NCI-H510A (cell line): ENCODE results near the gene COMMD7.

Experiments used
- DNase-seq: peaks from one replicate; lab custom pipeline; 2025; lab: John Stamatoyannopoulos, UW

The COMMD7 gene

GRCh38 chr20:32743237-32744112 lies at the start of gene COMMD7:
Gene COMMD7 (minus strand): TSS chr20:32743467. CDS start chr20:32743391, 76 bp downstream.
- DNase-seq: peak; percentile 81

DNA sequence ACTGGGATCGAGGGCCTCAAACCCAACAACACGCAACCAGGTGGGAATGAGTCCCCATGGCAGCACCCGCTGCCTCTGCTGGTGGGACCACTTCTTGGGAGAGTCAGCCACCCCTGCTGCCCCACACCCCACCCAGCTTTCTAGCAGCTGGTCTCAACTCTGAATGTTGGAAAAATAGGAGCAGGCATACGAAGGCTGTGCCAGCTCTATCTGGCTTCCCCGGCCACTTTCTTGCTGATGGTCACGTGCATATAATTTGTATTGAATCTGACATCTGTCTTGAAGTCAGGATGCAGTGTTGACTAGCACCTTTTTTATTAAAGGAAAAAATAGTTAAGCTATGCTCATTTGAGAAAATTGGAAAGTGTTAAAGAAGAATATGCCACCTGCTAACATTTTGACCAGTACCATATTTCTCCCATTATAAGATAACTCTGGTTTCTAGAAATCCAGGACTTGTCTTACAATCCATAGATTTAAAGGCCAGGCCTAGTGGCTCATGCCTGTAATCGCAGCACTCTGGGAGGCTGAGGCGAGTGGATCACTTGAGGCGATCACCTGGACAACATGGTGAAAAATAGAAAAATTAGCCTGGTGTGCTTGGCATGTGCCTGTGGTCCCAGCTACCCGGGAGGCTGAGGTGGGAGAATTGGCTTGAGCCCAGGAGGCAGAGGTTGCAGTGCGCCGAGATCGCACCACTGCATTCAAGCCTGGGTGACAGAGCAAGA lies 49.6 kb upstream of the COMMD7 start:
- no peak for DNase-seq

GRCh38 chr20:32792316-32792715 lies 49.0 kb upstream of the COMMD7 start:
- no peak for DNase-seq

- no peak for DNase-seq
Observed at GRCh38 chr20:32790751-32791057, 47.4 kb upstream of the COMMD7 start.

GRCh38 chr20:32789896-32790750 lies 46.9 kb upstream of the COMMD7 start:
- peak; percentile 15 for DNase-seq

DNA sequence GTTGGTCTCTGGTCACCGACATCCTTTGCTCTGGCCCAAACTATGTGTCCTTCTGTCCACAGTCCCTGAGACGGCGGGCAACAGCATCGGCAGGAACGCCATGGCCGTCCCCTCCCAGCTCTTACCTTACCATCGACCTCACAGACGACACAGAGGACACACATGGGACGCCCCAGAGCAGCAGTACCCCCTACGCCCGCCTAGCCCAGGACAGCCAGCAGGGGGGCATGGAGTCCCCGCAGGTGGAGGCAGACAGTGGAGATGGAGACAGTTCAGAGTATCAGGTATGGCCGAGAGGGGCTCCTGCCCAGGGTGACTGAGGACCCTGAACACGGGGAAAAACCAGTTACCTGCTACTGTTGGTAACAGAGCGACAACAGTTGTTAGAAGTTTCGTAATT lies 43.9 kb upstream of the COMMD7 start:
- DNase-seq: no peak

- no peak for DNase-seq
Observed at GRCh38 chr20:32786059-32786760, 42.9 kb upstream of the COMMD7 start.

DNA sequence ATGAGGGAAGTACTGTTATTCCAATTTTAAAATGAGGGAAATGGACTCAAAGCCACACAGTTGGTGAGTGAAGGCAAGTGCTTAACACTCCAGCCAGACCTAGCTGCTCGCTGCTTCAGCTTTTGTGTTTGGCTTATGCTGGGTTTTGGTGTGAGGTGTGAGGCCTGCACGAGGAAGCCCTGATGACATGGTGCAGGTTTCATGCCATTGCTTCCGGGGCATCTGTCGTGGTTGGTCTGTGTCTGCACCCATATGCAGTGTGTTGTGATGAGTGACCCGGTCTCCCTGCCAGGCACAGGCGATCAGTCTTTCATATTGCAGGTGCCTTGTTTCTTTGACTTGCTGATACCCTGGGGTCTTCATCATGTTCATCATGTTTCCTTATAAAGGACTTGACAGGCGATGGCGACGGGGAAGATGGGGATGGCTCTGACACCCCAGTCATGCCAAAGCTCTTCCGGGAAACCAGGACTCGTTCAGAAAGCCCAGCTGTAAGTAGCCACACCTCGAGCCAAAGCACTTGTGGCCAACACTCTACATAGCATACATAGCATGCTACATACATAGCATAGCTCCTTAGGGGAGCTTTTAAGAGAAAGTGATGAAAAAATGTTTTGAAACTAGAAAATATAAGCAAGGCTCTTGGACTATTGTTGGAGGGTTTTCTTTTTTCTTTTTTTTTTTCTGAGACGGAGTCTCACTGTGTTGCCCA lies 41.3 kb upstream of the COMMD7 start:
- no peak for DNase-seq

- DNase-seq: no peak
Observed at GRCh38 chr20:32780749-32781655, 37.7 kb upstream of the COMMD7 start.

DNA sequence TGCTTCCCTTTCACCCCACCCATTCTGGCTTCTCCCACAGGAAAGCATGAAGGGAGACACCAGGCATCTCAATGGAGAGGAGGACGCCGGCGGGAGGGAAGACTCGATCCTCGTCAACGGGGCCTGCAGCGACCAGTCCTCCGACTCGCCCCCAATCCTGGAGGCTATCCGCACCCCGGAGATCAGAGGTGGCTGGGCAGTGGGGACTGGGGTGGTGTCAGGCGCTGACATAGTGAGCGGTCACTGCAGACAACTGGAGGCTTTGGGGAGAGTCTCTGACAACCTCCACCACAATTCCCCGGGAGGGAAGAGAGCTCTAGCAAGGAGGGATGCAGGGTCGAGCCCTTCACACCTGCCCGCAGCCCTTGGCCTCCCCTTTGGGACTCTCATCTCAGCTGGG lies 37.0 kb upstream of the COMMD7 start:
- DNase-seq: no peak

- DNase-seq: no peak
Observed at GRCh38 chr20:32779500-32780211, 36.4 kb upstream of the COMMD7 start.

DNA sequence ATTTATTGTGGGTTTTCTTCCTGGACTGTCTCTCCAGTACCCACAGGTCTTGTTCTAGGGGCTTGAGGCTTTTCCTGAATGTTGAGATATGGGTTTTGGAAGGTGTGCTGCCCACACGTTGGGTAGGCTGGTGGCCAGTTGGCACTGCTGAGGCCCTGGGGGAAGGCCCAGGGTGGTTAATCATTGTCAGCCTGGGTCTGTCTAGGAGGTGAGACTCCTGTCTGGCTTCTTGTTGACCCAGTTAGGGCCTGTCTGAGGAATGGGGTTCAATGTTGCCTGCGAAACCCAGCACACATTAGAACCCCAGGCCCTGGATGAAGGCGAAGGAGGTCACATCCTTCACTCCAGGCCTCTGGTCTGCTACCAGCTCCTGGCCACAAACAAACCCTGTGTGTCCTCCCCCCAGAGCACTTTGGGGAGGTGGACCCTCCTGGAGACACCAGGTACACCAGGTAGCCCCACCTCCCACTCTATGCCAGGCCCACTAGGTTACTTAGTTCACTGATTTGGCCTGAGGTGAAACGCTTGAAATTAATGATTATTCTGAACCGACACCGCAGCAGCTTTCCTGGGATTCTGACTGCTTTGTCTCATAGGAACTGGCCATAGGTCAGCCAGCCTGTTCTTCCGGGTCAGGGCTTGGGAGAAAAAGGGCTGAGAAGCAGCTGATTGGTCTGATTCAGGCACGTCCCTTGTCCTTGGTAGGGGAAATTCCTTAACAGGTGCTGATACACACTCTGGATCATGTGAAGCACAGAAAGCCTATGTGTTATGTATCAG lies 34.1 kb upstream of the COMMD7 start:
- no peak for DNase-seq

DNA sequence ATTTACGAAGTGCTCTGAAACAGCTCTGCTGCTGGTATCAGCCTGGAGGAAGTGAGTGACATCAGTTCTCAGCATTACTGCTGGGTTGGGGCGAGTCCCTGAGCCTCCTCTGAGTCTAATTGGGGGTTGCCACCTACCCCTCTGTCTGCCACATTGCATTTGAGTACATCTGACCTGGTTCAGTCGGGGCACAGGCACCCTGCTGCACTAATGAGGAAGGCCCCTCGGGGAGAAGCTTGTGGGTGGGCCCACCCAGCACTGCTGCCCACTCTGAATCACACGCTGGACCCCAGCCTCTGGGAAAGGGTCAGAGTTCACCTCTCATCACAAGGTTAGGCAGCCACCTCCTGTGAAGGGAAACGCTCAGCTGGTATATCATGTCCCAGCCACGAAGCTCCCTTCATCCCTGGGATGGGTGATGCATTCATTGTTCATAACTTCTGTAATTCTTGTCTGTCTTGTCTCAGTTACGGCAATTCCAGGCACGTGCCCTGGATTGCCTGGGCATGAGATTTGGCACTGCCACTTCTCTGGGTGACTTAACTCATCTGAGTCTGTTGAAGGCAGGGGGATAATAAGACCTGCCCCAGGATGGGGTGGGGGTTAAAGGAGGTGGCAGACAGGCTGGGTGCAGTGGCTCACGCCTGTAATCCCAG lies 32.2 kb upstream of the COMMD7 start:
- DNase-seq: no peak

DNA sequence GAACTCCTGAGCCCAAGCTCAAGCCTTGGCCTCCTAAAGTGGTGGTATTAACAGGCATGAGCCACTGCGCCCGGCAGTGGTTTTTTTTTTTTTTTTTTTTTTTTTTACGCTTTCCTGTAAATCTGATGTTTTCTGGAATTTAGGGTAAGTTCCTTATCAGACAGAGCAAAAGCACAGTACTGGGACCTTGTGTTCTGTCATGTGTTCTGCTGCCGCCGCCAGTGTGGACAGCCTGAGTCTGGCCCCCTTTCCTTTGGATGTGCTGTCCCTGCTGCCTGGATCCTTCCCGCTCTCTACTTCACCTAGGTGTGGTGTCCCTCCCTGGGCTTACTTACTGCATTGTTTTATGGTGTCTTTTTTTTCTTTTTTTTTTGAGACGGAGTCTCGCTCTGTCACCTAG lies 30.6 kb upstream of the COMMD7 start:
- no peak for DNase-seq

DNA sequence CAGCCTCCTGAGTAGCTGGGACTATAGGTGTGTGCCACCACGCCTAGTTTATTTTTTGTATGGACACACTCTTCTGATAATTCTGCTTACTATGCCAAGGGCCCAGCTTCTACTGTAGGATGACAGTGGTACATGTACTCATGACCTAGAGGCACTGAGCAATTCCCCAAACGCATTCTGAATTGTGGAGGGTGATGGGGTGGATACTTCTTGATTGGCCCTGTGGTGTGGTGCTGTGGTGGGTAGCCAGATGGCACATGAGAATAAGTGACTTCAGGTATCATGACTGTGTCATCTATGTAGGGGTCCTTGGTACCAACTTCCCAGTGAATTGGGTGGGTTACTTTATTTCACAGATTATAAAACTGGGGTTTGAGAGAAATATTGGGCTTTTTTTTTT lies 30.0 kb upstream of the COMMD7 start:
- no peak for DNase-seq

DNA sequence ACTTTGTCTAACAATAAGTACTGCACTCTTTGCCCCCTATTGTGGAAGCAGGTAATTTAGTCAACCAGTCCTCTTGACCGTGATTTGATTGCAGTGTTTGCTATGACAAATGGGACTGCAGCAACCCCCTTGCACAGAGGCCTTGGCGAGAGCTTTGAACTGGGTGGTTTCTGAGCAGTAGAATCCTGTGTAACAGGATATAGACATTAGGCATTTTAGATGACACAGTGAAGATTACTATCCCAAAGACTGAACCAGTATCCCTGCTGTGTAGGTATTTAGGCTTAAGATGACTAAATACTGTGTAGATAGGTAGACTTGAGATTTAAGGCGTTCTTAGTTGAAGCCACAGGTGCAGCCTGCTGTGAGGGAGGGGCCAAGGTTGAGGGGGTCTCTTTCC lies 28.8 kb upstream of the COMMD7 start:
- no peak for DNase-seq

DNA sequence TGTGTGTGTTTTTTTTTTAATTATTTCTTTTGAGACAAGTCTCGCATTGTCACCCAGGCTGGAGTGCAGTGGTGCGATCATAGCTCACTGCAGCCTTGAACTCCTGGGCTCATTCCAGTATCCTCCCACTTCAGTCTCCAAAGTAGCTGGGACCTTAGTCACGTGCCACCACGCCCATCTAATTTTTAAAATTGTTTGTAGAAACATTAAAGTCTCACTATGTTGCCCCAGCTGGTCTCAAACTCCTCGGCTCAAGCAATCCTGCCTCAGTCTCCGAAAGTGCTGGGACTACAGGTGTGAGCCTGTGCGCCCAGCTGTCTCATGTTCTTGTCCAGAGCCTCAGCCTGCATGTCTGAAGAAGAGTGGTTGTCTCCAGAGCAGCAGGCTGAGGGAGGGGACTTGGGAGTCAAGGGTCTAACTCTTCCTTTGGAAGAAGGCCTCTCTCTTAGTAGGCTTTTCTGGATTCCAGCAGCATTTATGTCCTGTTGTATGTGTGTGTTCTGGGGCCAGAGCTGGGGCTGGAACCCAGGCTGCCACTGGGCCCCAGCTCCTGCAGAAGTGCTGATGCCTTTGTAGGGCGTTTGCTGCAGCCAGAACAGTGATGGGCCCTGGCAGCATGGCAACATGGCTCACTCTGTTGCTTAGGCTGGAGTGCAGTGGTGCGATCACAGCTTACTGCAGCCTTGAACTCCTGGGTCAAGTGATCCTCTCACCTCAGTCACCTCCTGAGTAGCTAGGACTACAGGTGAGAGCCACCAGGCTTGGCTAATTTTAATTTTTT lies 24.3 kb upstream of the COMMD7 start:
- no peak for DNase-seq
